IMR-90 (cell line): Measurements from ENCODE around the gene XRN1. TPM values are rescaled to one million over a fixed set of nuclear protein-coding genes. Genes with fewer than 3 reads are reported as not detected.

Experiments
- BHLHE40 ChIP-seq: fragments of 150-350 bp; IDR thresholded peaks from 2 replicates; pipeline ENCODE4 v1.6.1; 2016; ENCODE audit warnings: mild to moderate bottlenecking, low read depth, low read length
- CEBPB ChIP-seq: IDR thresholded peaks from 2 replicates; pipeline ENCODE4 v1.6.1; 2012; ENCODE audit warnings: low read depth, low read length, improper control_type of control experiment
- CHD1 ChIP-seq: IDR thresholded peaks from 2 replicates; pipeline ENCODE4 v1.6.1; 2012; ENCODE audit warnings: low read depth, low read length, improper control_type of control experiment
- NFE2L2 ChIP-seq: fragments of 150-350 bp; IDR thresholded peaks from 2 replicates; pipeline ENCODE4 v1.6.1; 2016; ENCODE audit warnings: low read depth, mild to moderate bottlenecking, low read length
- POLR2A ChIP-seq: IDR thresholded peaks from 2 replicates; pipeline ENCODE4 v1.6.1; 2012; ENCODE audit warnings: mild to moderate bottlenecking, low read depth, low read length
- RCOR1 ChIP-seq: IDR thresholded peaks from 2 replicates; pipeline ENCODE4 v1.6.1; 2012; ENCODE audit warnings: mild to moderate bottlenecking, low read length, improper control_type of control experiment; ENCODE audit not compliant: insufficient replicate concordance
- SMC3 ChIP-seq: fragments of 150-350 bp; IDR thresholded peaks from 2 replicates; pipeline ENCODE4 v1.6.1; 2016; ENCODE audit warnings: low read depth, mild to moderate bottlenecking, antibody characterized with exemption, low read length, moderate library complexity
- polyA plus RNA-seq, 3 experiments: library from polyadenylated mRNA; depleted of rRNA; stranded (reverse); fragments of >200 nt; gene quantifications; 2 replicates each; pipeline ENCODE4 v1.2.3, GENCODE V29; 2012; ENCODE audit warnings: low replicate concordance in 1 of 3
- total RNA-seq: library from RNA; depleted of rRNA; stranded (reverse); fragments of >200 nt; gene quantifications from 2 replicates; pipeline ENCODE4 v1.2.3, GENCODE V29; 2012
- TF ChIP-seq, protein P1 (sequence below): conservative IDR thresholded peaks from 2 replicates; pipeline ENCODE4 v1.5.1; 2012; ENCODE audit warnings: mild to moderate bottlenecking, low read depth, low read length, improper control_type of control experiment
- TF ChIP-seq, protein P2 (sequence below): fragments of 150-350 bp; IDR thresholded peaks from 2 replicates; pipeline ENCODE4 v1.6.1; 2017; ENCODE audit warnings: mild to moderate bottlenecking, antibody characterized with exemption, low read length, low read depth

XRN1 gene
- total and polyA plus RNA-seq, 2 of the 4 experiments (the other 2 are of a cell fraction) = 6.0 to 21.5 TPM

DNA sequence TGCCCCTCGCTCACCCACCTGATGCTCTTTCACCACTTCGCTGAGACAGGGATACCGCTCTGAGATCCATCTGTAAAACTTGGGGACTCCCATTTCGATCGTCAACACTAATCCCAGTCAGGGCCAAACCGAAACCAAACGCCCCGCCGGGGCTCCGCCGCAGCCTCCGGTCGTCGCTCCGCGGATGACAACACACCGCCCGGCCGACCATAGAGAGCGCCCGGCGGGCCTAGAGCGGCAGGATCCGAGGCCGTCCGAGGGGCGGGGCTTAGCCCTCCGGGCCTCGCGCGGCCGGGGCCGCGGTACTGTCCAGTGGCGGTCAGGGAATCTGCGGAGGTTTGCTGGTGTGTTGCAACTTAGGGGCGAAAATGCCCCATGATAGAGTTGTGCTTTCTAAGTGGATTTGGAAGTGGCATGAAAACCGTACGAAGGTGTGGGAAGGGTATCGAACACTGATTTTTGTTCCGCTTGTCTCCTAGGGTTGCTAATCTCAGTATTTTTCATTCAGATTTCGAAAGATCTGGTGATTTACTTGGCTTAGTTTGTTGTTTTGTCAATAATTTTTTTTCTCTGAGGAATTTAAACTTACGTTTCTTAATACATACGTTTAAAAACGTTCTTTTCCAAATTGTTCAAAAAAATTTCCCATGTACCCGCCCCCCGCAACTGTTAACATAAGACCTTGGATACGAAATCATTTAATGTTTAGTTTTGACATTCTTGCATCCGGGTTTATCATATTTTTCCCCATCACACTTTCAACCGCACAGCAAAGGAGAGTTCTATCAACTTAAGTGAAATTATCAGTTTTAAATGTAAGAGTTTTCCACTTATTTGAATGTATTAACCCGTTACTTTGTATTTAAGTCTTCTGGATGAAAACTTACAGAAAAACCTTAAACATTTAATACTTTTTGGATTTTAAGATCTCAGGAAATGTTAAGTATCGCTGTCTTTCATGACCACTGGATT is at the start of gene XRN1 (continued):
- TF ChIP-seq, protein P1, sequence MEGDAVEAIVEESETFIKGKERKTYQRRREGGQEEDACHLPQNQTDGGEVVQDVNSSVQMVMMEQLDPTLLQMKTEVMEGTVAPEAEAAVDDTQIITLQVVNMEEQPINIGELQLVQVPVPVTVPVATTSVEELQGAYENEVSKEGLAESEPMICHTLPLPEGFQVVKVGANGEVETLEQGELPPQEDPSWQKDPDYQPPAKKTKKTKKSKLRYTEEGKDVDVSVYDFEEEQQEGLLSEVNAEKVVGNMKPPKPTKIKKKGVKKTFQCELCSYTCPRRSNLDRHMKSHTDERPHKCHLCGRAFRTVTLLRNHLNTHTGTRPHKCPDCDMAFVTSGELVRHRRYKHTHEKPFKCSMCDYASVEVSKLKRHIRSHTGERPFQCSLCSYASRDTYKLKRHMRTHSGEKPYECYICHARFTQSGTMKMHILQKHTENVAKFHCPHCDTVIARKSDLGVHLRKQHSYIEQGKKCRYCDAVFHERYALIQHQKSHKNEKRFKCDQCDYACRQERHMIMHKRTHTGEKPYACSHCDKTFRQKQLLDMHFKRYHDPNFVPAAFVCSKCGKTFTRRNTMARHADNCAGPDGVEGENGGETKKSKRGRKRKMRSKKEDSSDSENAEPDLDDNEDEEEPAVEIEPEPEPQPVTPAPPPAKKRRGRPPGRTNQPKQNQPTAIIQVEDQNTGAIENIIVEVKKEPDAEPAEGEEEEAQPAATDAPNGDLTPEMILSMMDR = no peak
- TF ChIP-seq NFE2L2 (no peak), CEBPB (peak; percentile 96), BHLHE40 (no peak), RCOR1 (no peak), POLR2A (peak; percentile 83), SMC3 (no peak), CHD1 (no peak)
- TF ChIP-seq, protein P2, sequence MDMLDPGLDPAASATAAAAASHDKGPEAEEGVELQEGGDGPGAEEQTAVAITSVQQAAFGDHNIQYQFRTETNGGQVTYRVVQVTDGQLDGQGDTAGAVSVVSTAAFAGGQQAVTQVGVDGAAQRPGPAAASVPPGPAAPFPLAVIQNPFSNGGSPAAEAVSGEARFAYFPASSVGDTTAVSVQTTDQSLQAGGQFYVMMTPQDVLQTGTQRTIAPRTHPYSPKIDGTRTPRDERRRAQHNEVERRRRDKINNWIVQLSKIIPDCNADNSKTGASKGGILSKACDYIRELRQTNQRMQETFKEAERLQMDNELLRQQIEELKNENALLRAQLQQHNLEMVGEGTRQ = no peak
